HepG2 (cell line): Measurements from ENCODE around the gene PSMB4. TPM values are rescaled to one million over a fixed set of nuclear protein-coding genes. Genes with fewer than 3 reads are reported as not detected.

Experiments used
- ATAC-seq: fragments of 200-7000 bp; cut with Tn5 transposase; 3 replicates; pipeline ENCODE4 v1.9.1; 2020; ENCODE audit warnings: mild to moderate bottlenecking, moderate library complexity
- Bru-seq: library from RNA; stranded (reverse); fragments of 400-500 nt; gene quantifications from one replicate; lab custom pipeline; 2021; lab: Mats Ljungman, UMichigan
- BruChase-seq, 2 experiments: library from RNA; stranded (reverse); fragments of 400-500 nt; gene quantifications; one replicate each; lab custom pipeline; 2021; lab: Mats Ljungman, UMichigan
- BruUV-seq: library from RNA; stranded (reverse); fragments of 400-500 nt; replicated peaks from 2 replicates; lab custom pipeline; 2021; lab: Mats Ljungman, UMichigan
- CTCF ChIA-PET: fragments of 300-600 bp; formaldehyde crosslinking; extraction: SDS; loops from one replicate; lab custom pipeline; 2021; ENCODE audit warnings: low total read pairs, inconsistent platforms, low intra/inter-chr PET ratio; lab: Yijun Ruan, JAX
- POLR2A ChIA-PET: fragments of 350-600 bp; sonication (Branson Sonifier 250); formaldehyde crosslinking; loops from one replicate; lab custom pipeline; 2020; ENCODE audit warnings: antibody characterized with exemption, inconsistent platforms; lab: Yijun Ruan, JAX
- DNase-seq: peaks from one replicate; pipeline ENCODE4 v3.0.0-alpha.2; 2015; ENCODE audit warnings: low spot score
- FAIRE-seq: peaks from 3 replicates; lab custom pipeline; 2011; peaks lifted over from hg19 to GRCh38; lab: Jason Lieb, UNC
- H2AFZ ChIP-seq: one replicate; pipeline ENCODE4 v1.6.1; 2011; ENCODE audit warnings: low read length, inconsistent platforms
- H3K27ac ChIP-seq: fragments of 300-600 bp; 3 replicates; pipeline ENCODE4 v1.8.0; 2011; ENCODE audit warnings: mixed run types, mild to moderate bottlenecking, mixed read lengths, low read length, inconsistent platforms; ENCODE audit not compliant: insufficient read depth; ENCODE audit errors: extremely low read length
- H3K27me3 ChIP-seq, 2 experiments: fragments of 200-600 bp in 1 of 2; 2 replicates in 1 of 2; 3 replicates in 1 of 2; pipeline versions ENCODE4 v1.6.0 to v1.8.0; 2011; ENCODE audit warnings: low read length in 2 of 2, mild to moderate bottlenecking in 2 of 2, moderate library complexity in 2 of 2, inconsistent platforms in 1 of 2; ENCODE audit not compliant: insufficient read depth in 2 of 2, control insufficient read depth in 1 of 2
- H3K36me3 ChIP-seq, 2 experiments: fragments of 200-600 bp in 1 of 2; replicated peaks in 1 of 2; 2 replicates in 1 of 2; 3 replicates in 1 of 2; pipeline versions ENCODE4 v1.5.1 to v1.8.0; 2011; ENCODE audit warnings: low read length in 2 of 2, inconsistent platforms in 1 of 2; ENCODE audit not compliant: insufficient read depth in 2 of 2, control insufficient read depth in 1 of 2
- H3K4me1 ChIP-seq: 2 replicates; pipeline ENCODE4 v1.5.1; 2012; ENCODE audit warnings: low read length, inconsistent platforms; ENCODE audit not compliant: insufficient read depth
- H3K4me2 ChIP-seq: 2 replicates; pipeline ENCODE4 v1.6.0; 2011; ENCODE audit warnings: low read depth, low read length, inconsistent platforms
- H3K4me3 ChIP-seq, 3 experiments: fragments of 200-600 bp in 1 of 3; sonication (generic), shearing (Covaris generic) in 1 of 3; replicated peaks in 1 of 3; 2 replicates each; pipeline ENCODE4 v1.5.1; 2011 to 2016; ENCODE audit warnings: low read length in 3 of 3, inconsistent platforms in 2 of 3, low read depth in 2 of 3, mild to moderate bottlenecking in 2 of 3, control low read depth in 1 of 3, mixed read lengths in 1 of 3; ENCODE audit not compliant: insufficient read depth in 1 of 3
- H3K79me2 ChIP-seq: one replicate; pipeline ENCODE4 v1.6.1; 2011; ENCODE audit warnings: low read length, inconsistent platforms; ENCODE audit not compliant: insufficient read depth
- H3K9ac ChIP-seq: 2 replicates; pipeline ENCODE4 v1.6.0; 2011; ENCODE audit warnings: mild to moderate bottlenecking, low read depth, low read length, inconsistent platforms; ENCODE audit not compliant: insufficient read depth
- H3K9me3 ChIP-seq: 2 replicates; pipeline ENCODE4 v1.5.1; 2012; ENCODE audit warnings: mild to moderate bottlenecking, low read length
- H4K20me1 ChIP-seq: 2 replicates; pipeline ENCODE4 v1.6.0; 2011; ENCODE audit warnings: inconsistent platforms, mild to moderate bottlenecking, low read length, moderate library complexity; ENCODE audit not compliant: insufficient read depth
- ATF7 ChIP-seq, 2 experiments: fragments of 450-650 bp in 1 of 2; sonication (generic) in 1 of 2; formaldehyde crosslinking in 1 of 2; IDR thresholded peaks; 2 replicates each; pipeline versions ENCODE4 v1.4.0 to v1.6.1; 2016 to 2020; ENCODE audit warnings: antibody characterized with exemption in 1 of 2, mild to moderate bottlenecking in 1 of 2, missing genetic modification reagents in 1 of 2
- BRD4 ChIP-seq: sonication (generic); formaldehyde crosslinking; IDR thresholded peaks from 2 replicates; pipeline ENCODE4 v1.4.0; 2020; ENCODE audit warnings: missing genetic modification reagents
- HES4 ChIP-seq: sonication (generic); formaldehyde crosslinking; IDR thresholded peaks from 2 replicates; pipeline ENCODE4 v1.9.0; 2021; ENCODE audit warnings: mild to moderate bottlenecking, missing genetic modification reagents, borderline replicate concordance
- KLF6 ChIP-seq: IDR thresholded peaks from 2 replicates; pipeline ENCODE4 v1.8.0; 2016; ENCODE audit warnings: missing biosample characterization, missing genetic modification reagents
- NR2C2 ChIP-seq: sonication (generic); formaldehyde crosslinking; IDR thresholded peaks from 2 replicates; pipeline ENCODE4 v1.4.0; 2020; ENCODE audit warnings: missing genetic modification reagents, mild to moderate bottlenecking, moderate library complexity, borderline replicate concordance
- SAP130 ChIP-seq: IDR thresholded peaks from 2 replicates; pipeline ENCODE4 v1.6.1; 2016; ENCODE audit warnings: low read depth
- SRF ChIP-seq: IDR thresholded peaks from 2 replicates; pipeline ENCODE4 v1.6.1; 2011; ENCODE audit warnings: mild to moderate bottlenecking, low read depth, low read length, moderate library complexity
- TGIF2 ChIP-seq: IDR thresholded peaks from 2 replicates; pipeline ENCODE4 v1.6.1; 2016; ENCODE audit warnings: control low read depth, missing compliant biosample characterization
- THAP11 ChIP-seq: IDR thresholded peaks from 2 replicates; pipeline ENCODE4 v1.6.1; 2016; ENCODE audit warnings: missing biosample characterization, missing genetic modification reagents
- ZBTB7B ChIP-seq: sonication (generic); formaldehyde crosslinking; IDR thresholded peaks from 2 replicates; pipeline ENCODE4 v1.4.0; 2020; ENCODE audit warnings: missing genetic modification reagents
- ZFP82 ChIP-seq: sonication (generic); formaldehyde crosslinking; IDR thresholded peaks from 2 replicates; pipeline ENCODE4 v1.5.1; 2020; ENCODE audit warnings: mild to moderate bottlenecking, missing genetic modification reagents, borderline replicate concordance
- ZNF224 ChIP-seq: sonication (generic); formaldehyde crosslinking; IDR thresholded peaks from 2 replicates; pipeline ENCODE4 v1.5.0; 2020; ENCODE audit warnings: mild to moderate bottlenecking, missing genetic modification reagents
- ZNF607 ChIP-seq: sonication (generic); formaldehyde crosslinking; IDR thresholded peaks from 2 replicates; pipeline ENCODE4 v1.5.1; 2020; ENCODE audit warnings: missing genetic modification reagents, mild to moderate bottlenecking, borderline replicate concordance
- ZNF619 ChIP-seq: sonication (generic); formaldehyde crosslinking; IDR thresholded peaks from 2 replicates; pipeline ENCODE4 v1.4.0; 2020; ENCODE audit warnings: mild to moderate bottlenecking, missing genetic modification reagents
- ZNF670 ChIP-seq: sonication (generic); formaldehyde crosslinking; IDR thresholded peaks from 2 replicates; pipeline ENCODE4 v1.8.0; 2022; ENCODE audit warnings: mild to moderate bottlenecking, missing genetic modification reagents, borderline replicate concordance
- ZNF777 ChIP-seq: sonication (generic); formaldehyde crosslinking; IDR thresholded peaks from 2 replicates; pipeline ENCODE4 v1.4.0; 2020; ENCODE audit warnings: missing genetic modification reagents
- WGBS: methylation state at CpG from one replicate; pipeline ENCODE4 v1.1.6; 2017; ENCODE audit warnings: low lambda C conversion rate; 5-methylcytosine and 5-hydroxymethylcytosine counted together
- in situ Hi-C: cut with HindIII; loops from 2 replicates; pipeline ENCODE4 v1.10.0; 2017; ENCODE audit warnings: low pct_unique_long_range_greater_than_20kb; ENCODE audit not compliant: extremely low pct_ligation_motif_present
- intact Hi-C: fragments of 100-400 bp; cut with micrococcal nuclease; formaldehyde crosslinking; loops from one replicate; pipeline ENCODE4 v1.10.0; 2022; ENCODE audit not compliant: unreplicated experiment
- long read RNA-seq, 2 experiments: library from RNA in 1 of 2; library from polyadenylated mRNA in 1 of 2; stranded (forward) in 1 of 2; unstranded in 1 of 2; transcript quantifications; one replicate each; pipeline ENCODE4 v2.0.0, GENCODE V29; 2019 to 2022
- polyA minus RNA-seq, 3 experiments: library from RNA; depleted of rRNA, polyadenylated mRNA; stranded (reverse); fragments of >200 nt; gene quantifications; 2 replicates each; pipeline ENCODE4 v1.2.3, GENCODE V29; 2011; ENCODE audit warnings: low replicate concordance in 1 of 3
- polyA plus RNA-seq, 8 experiments: library from polyadenylated mRNA; depleted of rRNA in 3 of 8; stranded (reverse) in 7 of 8; unstranded in 1 of 8; fragments of >200 nt; fragmentation: Illumina TruSeq in 4 of 8; extraction: Trizol in 4 of 8; gene quantifications; 2 replicates each; pipeline versions ENCODE4 v1.2.1 to v1.2.3, GENCODE V29; 2011 to 2016; ENCODE audit warnings: low read depth in 4 of 8, missing spikeins in 1 of 8, mixed read lengths in 1 of 8; ENCODE audit not compliant: insufficient read depth in 1 of 8
- total RNA-seq, 5 experiments: library from RNA; depleted of rRNA; stranded (reverse); fragments of >200 nt; fragmentation: Illumina TruSeq; extraction: Trizol; gene quantifications; 2 replicates each; pipeline ENCODE4 v1.2.3, GENCODE V29; 2016; ENCODE audit warnings: low read depth in 1 of 5
- TF ChIP-seq, protein P1 (sequence below): sonication (generic); formaldehyde crosslinking; IDR thresholded peaks from 2 replicates; pipeline ENCODE4 v1.4.0; 2020; ENCODE audit warnings: missing genetic modification reagents, low read depth, mild to moderate bottlenecking, borderline replicate concordance

Gene PSMB4
- total RNA-seq (2016; rRNA removed; fragmentation: Illumina TruSeq; extraction: Trizol): 336 and 414 TPM in 2 replicates
- total RNA-seq (2016; cell fraction: cytosol; rRNA removed; fragmentation: Illumina TruSeq; extraction: Trizol; ENCODE audit: low read depth): 180 and 186 TPM in 2 replicates
- 337 and 459 TPM in 2 replicates for total RNA-seq (2016; cell fraction: insoluble cytoplasmic fraction; rRNA removed; fragmentation: Illumina TruSeq; extraction: Trizol)
- total RNA-seq (2016; cell fraction: membrane; rRNA removed; fragmentation: Illumina TruSeq; extraction: Trizol): 216 and 229 TPM in 2 replicates
- total RNA-seq (2016; cell fraction: nucleus; rRNA removed; fragmentation: Illumina TruSeq; extraction: Trizol): 150 and 151 TPM in 2 replicates
- 364 and 383 TPM in 2 replicates for polyA plus RNA-seq (2011; rRNA removed)
- polyA plus RNA-seq (2011; cell fraction: cytosol; rRNA removed): 449 and 490 TPM in 2 replicates
- 275 and 307 TPM in 2 replicates for polyA plus RNA-seq (2011; cell fraction: nucleus; rRNA removed)
- polyA plus RNA-seq (2012): 200 and 247 TPM in 2 replicates
- 167 and 178 TPM in 2 replicates for polyA plus RNA-seq (2016; cell fraction: cytosol; fragmentation: Illumina TruSeq; extraction: Trizol; ENCODE audit: low read depth)
- 392 and 404 TPM in 2 replicates for polyA plus RNA-seq (2016; cell fraction: insoluble cytoplasmic fraction; fragmentation: Illumina TruSeq; extraction: Trizol; ENCODE audit: low read depth)
- polyA plus RNA-seq (2016; cell fraction: membrane; fragmentation: Illumina TruSeq; extraction: Trizol; ENCODE audit: low read depth): 186 and 200 TPM in 2 replicates
- polyA plus RNA-seq (2016; cell fraction: nucleus; fragmentation: Illumina TruSeq; extraction: Trizol; ENCODE audit: insufficient read depth, low read depth): 265 and 270 TPM in 2 replicates
- polyA minus RNA-seq (2011; rRNA and poly(A)+ RNA removed; ENCODE audit: low replicate concordance): 277 and 543 TPM in 2 replicates
- polyA minus RNA-seq (2011; cell fraction: cytosol; rRNA and poly(A)+ RNA removed): 101 and 117 TPM in 2 replicates
- 64.9 and 71.7 TPM in 2 replicates for polyA minus RNA-seq (2011; cell fraction: nucleus; rRNA and poly(A)+ RNA removed)
- Bru-seq, nascent RNA: percentile 96 among the genes with signal in this experiment
- BruChase-seq, experiment 1, labeled RNA remaining after a 6-hour chase: percentile 97 among the genes with signal in this experiment
- percentile 96 among the genes with signal in this experiment for BruChase-seq, experiment 2, labeled RNA remaining after a 2-hour chase
- long read RNA-seq, experiment 1, transcript PSMB4-201 (7 exons, 964 nt): major isoform, 190 of 213 reads
- long read RNA-seq, experiment 1, partial matches to known transcripts: 12 of 213 reads
- long read RNA-seq, experiment 1, other reads (novel, unspliced or antisense): 10 of 213 reads
- long read RNA-seq, experiment 2, transcript PSMB4-201 (7 exons, 964 nt): major isoform, 463 of 511 reads
- long read RNA-seq, experiment 2, partial matches to known transcripts: 24 of 511 reads
- long read RNA-seq, experiment 2, other reads (novel, unspliced or antisense): 21 of 511 reads

DNA sequence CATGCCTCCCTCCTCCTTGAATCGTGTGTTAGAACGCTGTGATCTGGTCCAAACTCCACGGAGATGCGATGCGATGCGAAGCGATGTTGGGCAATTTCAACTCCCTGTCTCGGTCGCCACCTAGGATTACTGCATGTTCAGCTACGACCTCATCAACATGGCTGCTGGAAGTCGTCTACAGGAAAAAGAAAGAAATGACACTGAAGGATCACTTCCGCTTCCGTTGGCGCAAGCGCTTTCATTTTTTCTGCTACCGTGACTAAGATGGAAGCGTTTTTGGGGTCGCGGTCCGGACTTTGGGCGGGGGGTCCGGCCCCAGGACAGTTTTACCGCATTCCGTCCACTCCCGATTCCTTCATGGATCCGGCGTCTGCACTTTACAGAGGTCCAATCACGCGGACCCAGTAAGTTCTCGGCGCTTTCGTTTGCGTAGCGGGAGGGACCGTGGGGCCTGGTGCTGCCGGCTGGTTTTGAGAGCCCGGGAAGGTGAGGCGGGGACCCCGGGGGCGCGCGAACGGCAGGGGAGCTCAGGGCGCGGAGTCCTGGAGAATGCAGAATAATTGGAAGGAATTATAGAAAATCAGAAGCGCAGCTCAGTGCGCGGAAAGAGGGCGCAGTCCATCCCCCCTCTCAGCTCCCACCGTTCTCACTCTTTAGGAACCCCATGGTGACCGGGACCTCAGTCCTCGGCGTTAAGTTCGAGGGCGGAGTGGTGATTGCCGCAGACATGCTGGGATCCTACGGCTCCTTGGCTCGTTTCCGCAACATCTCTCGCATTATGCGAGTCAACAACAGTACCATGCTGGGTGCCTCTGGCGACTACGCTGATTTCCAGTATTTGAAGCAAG, at the start of gene PSMB4:
TSS of gene PSMB4 (plus strand) at position 250 of the 848 bp plus-strand sequence. CDS start at position 265, 15 bp downstream.
- FAIRE-seq (peak; percentile 98), ATAC-seq (peak; percentile 90), DNase-seq (peak; percentile 94)
- Histone ChIP-seq H3K27ac (peak within 1 kb of the TSS; percentile 66), H3K27me3 (no peaks in the 10 kb centered on the region; a peak in 1 of 5 replicates), H3K4me2 (peak within 1 kb of the TSS; percentile 80), H2AFZ (no peak within 1 kb of the TSS), H3K4me1 (peaks cover 43% of the 10 kb centered on the region), H4K20me1 (peaks cover 5% of the 10 kb centered on the region; the same call in 1 of the 2 replicates), H3K4me3 (peak within 1 kb of the TSS; percentile 81 to 92 (median 86)), H3K36me3 (peaks cover under 1 to 20% of the 10 kb centered on the region in 2 experiments; a peak in 4 of 5 replicates), H3K9me3 (no peaks in the 10 kb centered on the region), H3K9ac (peak within 1 kb of the TSS; percentile 92), H3K79me2 (peaks cover 15% of the 10 kb centered on the region)
- intact Hi-C loops: loop anchor here (1.0 to 2.0 kb wide), 2 partner anchors 59 to 98 kb away; no protein-coding TSS in a partner anchor
- TSS peak; percentile 84 for BruUV-seq
- in situ Hi-C loops: no loop called here
- ChIA-PET CTCF (no interaction called here), POLR2A (interaction anchor here (0.9 to 3.8 kb wide), 5 partner anchors 27 to 72 kb away, joined by 3 to 24 read pairs (median 6); partner anchors contain the start of genes PI4KB, RFX5 and SELENBP1)
- WGBS: 1% methylated on average over 43 of the region's 63 CpGs
- TF ChIP-seq ZNF619 (CRISPR knock-in tag) (no peak; the same call in 1 of the 2 replicates), ZBTB7B (CRISPR knock-in tag) (peak; percentile 89), ATF7 (IDR thresholded peaks at IDR 0.05) (no peak), ATF7 (CRISPR knock-in tag; IDR thresholded peaks at IDR 0.05) (0 out of 2 replicates have a peak, but pooled peaks have one; percentile 50), KLF6 (no peak), ZFP82 (CRISPR knock-in tag) (0 out of 2 replicates have a peak, but pooled peaks have one; percentile 55), SRF (no peak), ZNF670 (CRISPR knock-in tag) (peak; percentile 29; the same call in 1 of the 2 replicates), NR2C2 (CRISPR knock-in tag) (peak; percentile 97), HES4 (CRISPR knock-in tag) (no peak), ZNF224 (0 out of 2 replicates have a peak, but pooled peaks have one; percentile 56), ZNF607 (CRISPR knock-in tag) (peak; percentile 69; the same call in 1 of the 2 replicates), ZNF777 (CRISPR knock-in tag) (peak; percentile 20; the same call in 1 of the 2 replicates), THAP11 (peak; percentile 94), SAP130 (CRISPR knock-in tag) (peak; percentile 89), BRD4 (CRISPR knock-in tag) (no peak), TGIF2 (CRISPR knock-in tag) (peak; percentile 92)
- TF ChIP-seq, protein P1, sequence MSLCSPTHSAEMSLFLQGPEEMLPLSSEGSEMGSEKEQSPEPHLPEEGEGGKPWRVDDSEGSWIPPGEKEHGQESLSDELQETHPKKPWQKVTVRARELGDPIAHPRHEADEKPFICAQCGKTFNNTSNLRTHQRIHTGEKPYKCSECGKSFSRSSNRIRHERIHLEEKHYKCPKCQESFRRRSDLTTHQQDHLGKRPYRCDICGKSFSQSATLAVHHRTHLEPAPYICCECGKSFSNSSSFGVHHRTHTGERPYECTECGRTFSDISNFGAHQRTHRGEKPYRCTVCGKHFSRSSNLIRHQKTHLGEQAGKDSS: no peak; the same call in 1 of the 2 replicates
